Measurements from ENCODE around the gene WSCD1.

DNA sequence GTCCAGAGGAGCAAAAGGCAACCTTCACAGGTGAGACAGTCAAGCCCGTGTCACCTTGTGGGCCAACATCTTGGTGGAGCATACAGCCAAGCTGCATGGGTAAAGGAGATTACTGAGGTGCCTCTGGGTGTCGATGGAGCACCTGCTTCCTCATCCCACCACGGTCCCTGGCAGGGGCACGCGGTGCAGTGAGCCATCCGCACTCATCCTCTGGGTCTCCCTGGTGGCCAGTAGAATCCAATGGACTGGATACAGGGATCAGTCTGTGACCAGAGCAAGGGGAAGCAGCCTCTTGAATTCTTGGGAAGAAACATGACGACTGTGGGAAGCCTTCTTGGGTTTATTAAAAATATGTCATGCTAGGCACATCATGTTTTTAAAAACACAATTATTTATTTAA, 4.8 kb upstream of the WSCD1 start:
- TF ChIP-seq, protein P1, sequence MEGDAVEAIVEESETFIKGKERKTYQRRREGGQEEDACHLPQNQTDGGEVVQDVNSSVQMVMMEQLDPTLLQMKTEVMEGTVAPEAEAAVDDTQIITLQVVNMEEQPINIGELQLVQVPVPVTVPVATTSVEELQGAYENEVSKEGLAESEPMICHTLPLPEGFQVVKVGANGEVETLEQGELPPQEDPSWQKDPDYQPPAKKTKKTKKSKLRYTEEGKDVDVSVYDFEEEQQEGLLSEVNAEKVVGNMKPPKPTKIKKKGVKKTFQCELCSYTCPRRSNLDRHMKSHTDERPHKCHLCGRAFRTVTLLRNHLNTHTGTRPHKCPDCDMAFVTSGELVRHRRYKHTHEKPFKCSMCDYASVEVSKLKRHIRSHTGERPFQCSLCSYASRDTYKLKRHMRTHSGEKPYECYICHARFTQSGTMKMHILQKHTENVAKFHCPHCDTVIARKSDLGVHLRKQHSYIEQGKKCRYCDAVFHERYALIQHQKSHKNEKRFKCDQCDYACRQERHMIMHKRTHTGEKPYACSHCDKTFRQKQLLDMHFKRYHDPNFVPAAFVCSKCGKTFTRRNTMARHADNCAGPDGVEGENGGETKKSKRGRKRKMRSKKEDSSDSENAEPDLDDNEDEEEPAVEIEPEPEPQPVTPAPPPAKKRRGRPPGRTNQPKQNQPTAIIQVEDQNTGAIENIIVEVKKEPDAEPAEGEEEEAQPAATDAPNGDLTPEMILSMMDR (conservative IDR thresholded peaks at IDR 0.05; ENCODE audit: low read depth, low read length), result no peak
- TF ChIP-seq EZH2 (IDR thresholded peaks at IDR 0.05; ENCODE audit: low read length, unreplicated experiment) (no peak), EZH2phosphoT487 (IDR thresholded peaks at IDR 0.05; ENCODE audit: borderline replicate concordance, low read length) (no peak)
